HG02571 (cell line): ENCODE data around the gene MYL3.
"Not testable (repeated sequence)": the region's sequence is repeated elsewhere in the genome, so short reads cannot be mapped to it uniquely, and the experiment has no call there.

Experiments used
- ATAC-seq: cut with Tn5 transposase; IDR thresholded peaks from one replicate; pipeline ENCODE4 v1.9.1; 2021; ENCODE audit warnings: mild to moderate bottlenecking, moderate library complexity; ENCODE audit not compliant: unreplicated experiment

The MYL3 gene

GRCh38 chr3:46831316-46831715, 31.9 kb downstream of the MYL3 start:
- no peak for ATAC-seq

DNA sequence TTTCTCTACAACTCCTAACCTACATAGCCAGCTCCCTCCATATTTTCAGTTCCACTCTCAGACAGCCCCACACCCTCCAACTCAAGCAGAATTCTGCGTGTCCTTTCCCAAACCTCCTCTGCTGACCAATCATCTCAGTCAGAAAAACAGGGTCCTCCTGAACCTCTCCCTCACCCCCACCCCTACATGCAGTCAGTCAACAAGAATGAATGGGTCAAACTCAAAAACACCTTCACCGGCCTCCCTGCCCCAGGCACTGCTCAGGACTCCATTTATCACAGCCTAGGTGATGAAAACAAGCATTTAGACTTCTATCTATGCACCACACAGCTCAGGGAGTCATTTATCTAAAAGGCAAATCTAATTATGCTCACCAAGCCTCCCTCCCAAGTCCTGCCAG, 32.4 kb downstream of the MYL3 start:
- ATAC-seq = no peak

- peak; percentile 72 for ATAC-seq
Measured at GRCh38 chr3:46829699-46830208, 33.5 kb downstream of the MYL3 start.

GRCh38 chr3:46825450-46825849, 37.8 kb downstream of the MYL3 start:
- no peak for ATAC-seq

DNA sequence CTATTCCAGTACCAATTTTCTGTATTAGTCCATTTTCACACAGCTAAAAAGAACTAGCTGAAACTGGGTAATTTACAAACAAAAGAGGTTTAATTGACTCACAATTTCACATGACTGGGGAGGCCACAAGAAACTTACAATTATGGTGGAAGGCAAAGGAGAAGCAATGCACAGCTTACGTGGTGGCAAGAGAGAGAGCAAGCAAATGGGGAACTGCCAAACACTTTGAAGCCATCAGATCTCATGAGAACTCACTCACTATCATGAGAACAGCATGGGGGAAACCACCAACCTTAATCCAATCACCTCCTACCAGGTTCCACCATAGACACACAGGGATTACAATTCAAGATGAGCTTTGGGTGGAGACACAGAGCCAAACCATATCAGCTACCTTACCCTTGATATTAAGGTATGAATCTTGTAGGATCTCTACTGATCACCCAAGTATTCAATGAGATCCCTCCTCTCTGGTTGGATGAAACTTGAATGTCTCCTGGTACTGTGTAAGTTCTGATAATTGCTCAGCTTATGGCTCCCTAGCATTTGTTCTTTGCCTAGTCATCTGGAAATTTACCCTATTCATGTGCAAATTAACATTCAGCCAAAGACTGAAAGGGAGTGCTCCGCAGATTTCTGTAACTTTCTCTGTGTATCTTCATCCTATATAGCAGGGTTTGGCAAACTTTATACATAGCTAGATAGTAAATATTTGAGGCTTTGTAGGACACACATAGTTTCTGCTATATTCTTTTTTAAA, 38.9 kb downstream of the MYL3 start:
- ATAC-seq = no peak

DNA sequence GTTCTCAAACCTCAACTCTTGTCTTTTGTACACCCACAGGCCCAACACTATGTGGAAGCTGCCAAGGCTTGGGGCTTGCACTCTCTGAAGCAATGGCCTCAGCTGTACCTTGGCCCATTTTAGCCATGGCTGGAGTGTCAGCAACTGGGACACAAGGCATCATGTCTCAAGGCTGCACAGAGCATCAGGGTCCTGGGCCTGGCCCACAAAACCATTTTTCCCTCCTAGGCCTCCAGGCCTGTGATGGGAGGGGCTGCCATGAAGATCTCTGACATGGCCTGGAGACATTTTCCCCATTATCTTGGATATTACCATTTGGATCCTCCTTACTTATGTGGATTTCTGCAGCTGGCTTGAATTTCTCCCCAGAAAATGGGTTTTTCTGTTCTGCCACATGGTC, 39.9 kb downstream of the MYL3 start:
- not testable (repeated sequence) for ATAC-seq

GRCh38 chr3:46821553-46821952, 41.7 kb downstream of the MYL3 start:
- no peak for ATAC-seq

GRCh38 chr3:46820852-46821251, 42.4 kb downstream of the MYL3 start:
- ATAC-seq = no peak

DNA sequence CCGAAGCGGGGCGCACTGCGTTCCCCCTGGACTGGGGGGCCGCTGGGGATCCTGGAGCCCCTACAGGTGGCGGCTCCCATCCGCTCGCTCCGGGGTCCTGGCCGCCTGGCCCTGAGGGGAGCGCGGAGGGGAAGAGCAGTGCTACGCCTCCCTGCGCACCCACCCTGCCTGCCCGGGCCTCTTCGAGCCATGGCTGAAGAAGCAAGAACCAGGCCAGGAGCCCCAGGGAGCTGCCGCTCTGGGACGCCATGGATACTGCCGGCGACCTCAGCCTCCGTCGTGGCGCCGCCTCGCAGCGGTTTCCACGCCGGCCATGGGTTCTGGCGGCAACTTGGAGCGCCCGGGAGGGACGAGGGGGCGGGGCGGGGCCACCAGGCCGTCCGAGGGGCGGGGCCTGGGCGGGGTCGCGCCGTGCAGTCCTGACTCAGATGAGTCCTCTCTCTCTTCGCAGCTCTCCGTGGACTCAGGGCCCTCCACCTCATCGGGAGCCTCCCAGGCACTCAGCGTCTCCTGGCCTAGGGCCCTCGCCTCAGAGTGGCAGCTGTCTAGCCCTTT, 50.9 kb downstream of the MYL3 start:
- ATAC-seq = no peak

DNA sequence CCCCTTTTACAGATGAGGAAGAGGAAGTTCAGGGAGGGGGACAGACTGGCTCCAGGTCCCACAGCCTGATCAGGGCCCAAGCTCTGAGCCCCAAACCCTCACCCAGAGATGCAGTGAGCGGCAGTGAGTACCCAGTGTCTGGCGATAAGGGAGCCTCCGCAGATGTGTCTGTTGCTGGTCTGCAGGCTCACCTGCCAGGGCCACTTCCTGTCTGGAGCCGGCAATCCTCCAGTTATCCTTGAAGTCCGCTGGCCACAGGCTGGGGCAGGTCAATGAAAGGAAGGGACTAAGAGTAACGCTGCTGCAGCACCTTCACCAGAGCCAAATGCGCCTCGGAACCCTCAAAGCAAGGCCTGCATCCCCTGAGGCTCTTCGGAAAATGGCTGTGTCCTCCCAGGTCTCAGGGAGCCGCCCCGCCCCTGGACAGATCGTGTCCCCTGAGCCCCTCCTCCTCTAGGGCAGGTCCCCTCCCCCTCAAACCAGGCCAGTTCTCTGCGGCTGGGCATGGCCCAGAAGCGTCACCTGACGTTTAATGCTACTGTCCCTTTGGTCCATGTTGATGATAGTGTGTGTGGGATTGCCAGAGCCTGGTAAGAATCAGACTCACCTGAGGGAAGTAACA, 51.5 kb downstream of the MYL3 start:
- ATAC-seq = no peak

GRCh38 chr3:46808766-46809165, 54.5 kb downstream of the MYL3 start:
- ATAC-seq = not testable (repeated sequence)
